Suppressor macrophage (primary cell): ENCODE data around the gene SIGLEC6.
"Not testable (repeated sequence)": the region's sequence is repeated elsewhere in the genome, so short reads cannot be mapped to it uniquely, and the experiment has no call there.

Source experiments
- DNase-seq, 4 experiments: peaks; one replicate each; pipeline ENCODE4 v3.0.0-alpha.2; 2020 to 2022

The SIGLEC6 gene

GRCh38 chr19:51508059-51508733 lies 23.3 kb downstream of the SIGLEC6 start:
- peak in 3 of 4 experiments; percentile 22 to 37 (median 35) for DNase-seq

- DNase-seq: peak; percentile 66 to 83 (median 75)
Measured at GRCh38 chr19:51507640-51508058, 23.8 kb downstream of the SIGLEC6 start.

- DNase-seq: peak; percentile 69 to 92 (median 84)
Measured at GRCh38 chr19:51507192-51507591, 24.3 kb downstream of the SIGLEC6 start.

GRCh38 chr19:51505904-51506303 lies 25.6 kb downstream of the SIGLEC6 start:
- no peak for DNase-seq

GRCh38 chr19:51503896-51504295 lies 27.6 kb downstream of the SIGLEC6 start:
- peak; percentile 25 to 60 (median 38) for DNase-seq

- peak; percentile 65 to 88 (median 80) for DNase-seq
Measured at GRCh38 chr19:51503286-51503817, 28.1 kb downstream of the SIGLEC6 start.

- peak; percentile 87 to 91 (median 90) for DNase-seq
Measured at GRCh38 chr19:51501594-51502263, 29.7 kb downstream of the SIGLEC6 start, which contains the start of gene SIGLEC12. TSS of gene SIGLEC12 (minus strand) at chr19:51501800. CDS start at chr19:51501733, 67 bp downstream.

GRCh38 chr19:51500931-51501330 lies 30.5 kb downstream of the SIGLEC6 start:
- not testable (repeated sequence) for DNase-seq

GRCh38 chr19:51497666-51498065 lies 33.8 kb downstream of the SIGLEC6 start:
- DNase-seq: no peak

GRCh38 chr19:51493776-51494175 lies 37.7 kb downstream of the SIGLEC6 start:
- peak; percentile 55 to 86 (median 74) for DNase-seq

GRCh38 chr19:51491586-51491985 lies 39.9 kb downstream of the SIGLEC6 start:
- no peak for DNase-seq

- no peak for DNase-seq
Measured at GRCh38 chr19:51490676-51491075, 40.8 kb downstream of the SIGLEC6 start.

- no peak for DNase-seq
Measured at GRCh38 chr19:51489113-51489512, 42.4 kb downstream of the SIGLEC6 start.

GRCh38 chr19:51488491-51488890 lies 43.0 kb downstream of the SIGLEC6 start:
- no peak for DNase-seq

- no peak for DNase-seq
Measured at GRCh38 chr19:51485960-51486660, 45.4 kb downstream of the SIGLEC6 start.

GRCh38 chr19:51480590-51480989 lies 50.9 kb downstream of the SIGLEC6 start:
- peak; percentile 42 to 61 (median 57) for DNase-seq

- no peak for DNase-seq
Measured at GRCh38 chr19:51479531-51480331, 51.7 kb downstream of the SIGLEC6 start.

GRCh38 chr19:51478381-51479234 lies 52.9 kb downstream of the SIGLEC6 start, which contains the start of gene CEACAM18:
TSS of gene CEACAM18 (plus strand) at chr19:51478539.
- no peak for DNase-seq

- DNase-seq: no peak
Measured at GRCh38 chr19:51477344-51477743, 54.1 kb downstream of the SIGLEC6 start.

- no peak for DNase-seq
Measured at GRCh38 chr19:51476164-51476563, 55.3 kb downstream of the SIGLEC6 start.
